ENCODE results near the gene CCNYL1. TPM values are rescaled to one million over a fixed set of nuclear protein-coding genes. Genes with fewer than 3 reads are reported as not detected.

CCNYL1 gene
- polyA plus RNA-seq, 1 donor from 2014 or later, result 14.7 TPM

DNA sequence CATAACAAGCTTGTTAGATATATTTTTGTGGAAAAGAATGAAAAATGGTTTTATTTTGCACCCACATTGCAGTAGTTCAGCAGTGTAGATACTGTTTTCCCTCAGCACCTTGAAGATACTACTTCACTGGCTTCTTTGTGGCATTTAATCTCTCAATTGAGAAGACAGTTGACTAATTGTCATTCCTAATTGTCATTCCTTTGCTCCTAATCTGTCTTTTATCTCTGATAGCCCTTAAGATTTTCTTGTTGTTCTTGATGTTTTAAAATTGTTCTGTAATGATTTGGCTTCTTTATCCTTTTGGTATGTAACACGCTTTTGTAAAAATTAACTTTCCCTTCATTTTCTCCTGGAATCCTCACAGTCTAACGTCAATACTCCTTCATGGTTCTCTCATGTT, 38.0 kb upstream of the CCNYL1 start:
- Histone ChIP-seq H2AFZ (ENCODE audit: low read depth, low read length) (no peak overlapping the region), H4K20me1 (ENCODE audit: insufficient read depth) (no peaks in the 10 kb centered on the region), H3F3A (ENCODE audit: insufficient read depth, low read length, poor library complexity, severe bottlenecking) (no peaks in the 10 kb centered on the region), H3K4me2 (ENCODE audit: low read length) (no peak overlapping the region), H3K9ac (ENCODE audit: low read length) (no peak overlapping the region), H3K79me2 (replicated peaks; ENCODE audit: insufficient read depth, low read length) (no peaks in the 10 kb centered on the region), H3K27ac (ENCODE audit: low read length) (no peak overlapping the region), H3K36me3 (ENCODE audit: insufficient read depth, low read length) (no peaks in the 10 kb centered on the region), H3K9me3 (ENCODE audit: low read length) (no peaks in the 10 kb centered on the region), H3K9me2 (ENCODE audit: insufficient read depth, low read length) (no peaks in the 10 kb centered on the region), H3K27me3 (ENCODE audit: insufficient read depth, low read depth, low read length) (no peaks in the 10 kb centered on the region), H3K4me3 (ENCODE audit: low read length) (no peak overlapping the region)
- no peak for TF ChIP-seq SMC3 (conservative IDR thresholded peaks at IDR 0.05; ENCODE audit: poor library complexity)
- no peak for TF ChIP-seq RAD21 (conservative IDR thresholded peaks at IDR 0.05)
- TF ChIP-seq EP300 (conservative IDR thresholded peaks at IDR 0.05; ENCODE audit: poor library complexity, severe bottlenecking), result no peak
- TF ChIP-seq POLR2AphosphoS5 (IDR thresholded peaks at IDR 0.05), result no peak
- TF ChIP-seq, protein P1, sequence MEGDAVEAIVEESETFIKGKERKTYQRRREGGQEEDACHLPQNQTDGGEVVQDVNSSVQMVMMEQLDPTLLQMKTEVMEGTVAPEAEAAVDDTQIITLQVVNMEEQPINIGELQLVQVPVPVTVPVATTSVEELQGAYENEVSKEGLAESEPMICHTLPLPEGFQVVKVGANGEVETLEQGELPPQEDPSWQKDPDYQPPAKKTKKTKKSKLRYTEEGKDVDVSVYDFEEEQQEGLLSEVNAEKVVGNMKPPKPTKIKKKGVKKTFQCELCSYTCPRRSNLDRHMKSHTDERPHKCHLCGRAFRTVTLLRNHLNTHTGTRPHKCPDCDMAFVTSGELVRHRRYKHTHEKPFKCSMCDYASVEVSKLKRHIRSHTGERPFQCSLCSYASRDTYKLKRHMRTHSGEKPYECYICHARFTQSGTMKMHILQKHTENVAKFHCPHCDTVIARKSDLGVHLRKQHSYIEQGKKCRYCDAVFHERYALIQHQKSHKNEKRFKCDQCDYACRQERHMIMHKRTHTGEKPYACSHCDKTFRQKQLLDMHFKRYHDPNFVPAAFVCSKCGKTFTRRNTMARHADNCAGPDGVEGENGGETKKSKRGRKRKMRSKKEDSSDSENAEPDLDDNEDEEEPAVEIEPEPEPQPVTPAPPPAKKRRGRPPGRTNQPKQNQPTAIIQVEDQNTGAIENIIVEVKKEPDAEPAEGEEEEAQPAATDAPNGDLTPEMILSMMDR (IDR thresholded peaks at IDR 0.05; ENCODE audit: poor library complexity, severe bottlenecking), result no peak
- no peak for TF ChIP-seq TAF1 (IDR thresholded peaks at IDR 0.05; ENCODE audit: low read depth)
- TF ChIP-seq, protein P2, sequence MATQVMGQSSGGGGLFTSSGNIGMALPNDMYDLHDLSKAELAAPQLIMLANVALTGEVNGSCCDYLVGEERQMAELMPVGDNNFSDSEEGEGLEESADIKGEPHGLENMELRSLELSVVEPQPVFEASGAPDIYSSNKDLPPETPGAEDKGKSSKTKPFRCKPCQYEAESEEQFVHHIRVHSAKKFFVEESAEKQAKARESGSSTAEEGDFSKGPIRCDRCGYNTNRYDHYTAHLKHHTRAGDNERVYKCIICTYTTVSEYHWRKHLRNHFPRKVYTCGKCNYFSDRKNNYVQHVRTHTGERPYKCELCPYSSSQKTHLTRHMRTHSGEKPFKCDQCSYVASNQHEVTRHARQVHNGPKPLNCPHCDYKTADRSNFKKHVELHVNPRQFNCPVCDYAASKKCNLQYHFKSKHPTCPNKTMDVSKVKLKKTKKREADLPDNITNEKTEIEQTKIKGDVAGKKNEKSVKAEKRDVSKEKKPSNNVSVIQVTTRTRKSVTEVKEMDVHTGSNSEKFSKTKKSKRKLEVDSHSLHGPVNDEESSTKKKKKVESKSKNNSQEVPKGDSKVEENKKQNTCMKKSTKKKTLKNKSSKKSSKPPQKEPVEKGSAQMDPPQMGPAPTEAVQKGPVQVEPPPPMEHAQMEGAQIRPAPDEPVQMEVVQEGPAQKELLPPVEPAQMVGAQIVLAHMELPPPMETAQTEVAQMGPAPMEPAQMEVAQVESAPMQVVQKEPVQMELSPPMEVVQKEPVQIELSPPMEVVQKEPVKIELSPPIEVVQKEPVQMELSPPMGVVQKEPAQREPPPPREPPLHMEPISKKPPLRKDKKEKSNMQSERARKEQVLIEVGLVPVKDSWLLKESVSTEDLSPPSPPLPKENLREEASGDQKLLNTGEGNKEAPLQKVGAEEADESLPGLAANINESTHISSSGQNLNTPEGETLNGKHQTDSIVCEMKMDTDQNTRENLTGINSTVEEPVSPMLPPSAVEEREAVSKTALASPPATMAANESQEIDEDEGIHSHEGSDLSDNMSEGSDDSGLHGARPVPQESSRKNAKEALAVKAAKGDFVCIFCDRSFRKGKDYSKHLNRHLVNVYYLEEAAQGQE (IDR thresholded peaks at IDR 0.05; ENCODE audit: borderline replicate concordance), result no peak
- TF ChIP-seq MXI1 (conservative IDR thresholded peaks at IDR 0.05; ENCODE audit: poor library complexity, severe bottlenecking), result no peak
- no peak for TF ChIP-seq EZH2 (IDR thresholded peaks at IDR 0.05; ENCODE audit: borderline replicate concordance, insufficient read depth, low read length, poor library complexity, severe bottlenecking)

DNA sequence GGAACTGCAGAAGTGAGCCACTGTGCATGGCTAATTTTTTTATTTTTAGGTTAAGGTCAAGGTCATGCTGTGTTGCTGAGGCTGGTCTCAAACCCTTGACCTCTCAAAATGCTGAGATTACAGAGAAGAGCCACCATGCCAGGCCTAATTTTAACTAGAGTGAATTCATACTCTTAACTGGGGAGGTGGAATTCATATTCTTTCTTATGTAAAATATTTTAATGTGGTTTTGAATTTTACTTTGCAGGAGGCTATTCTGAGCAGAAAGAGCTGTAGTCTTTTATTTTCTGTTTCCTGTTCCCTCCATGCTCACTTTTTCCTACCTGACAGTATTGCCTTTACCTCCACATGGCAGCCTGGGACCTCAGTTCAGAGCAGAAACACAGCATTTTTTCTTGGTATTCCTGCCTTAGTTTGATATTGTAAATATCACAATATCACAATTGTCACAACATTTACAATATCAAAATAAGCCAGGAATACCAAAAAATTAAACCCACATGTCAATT, 37.1 kb upstream of the CCNYL1 start:
- Histone ChIP-seq H3K27me3 (ENCODE audit: insufficient read depth, low read depth, low read length) (no peaks in the 10 kb centered on the region), H2AFZ (ENCODE audit: low read depth, low read length) (no peak overlapping the region), H3K79me2 (replicated peaks; ENCODE audit: insufficient read depth, low read length) (no peaks in the 10 kb centered on the region), H3K27ac (ENCODE audit: low read length) (no peak overlapping the region), H3K4me2 (ENCODE audit: low read length) (no peak overlapping the region), H3K9ac (ENCODE audit: low read length) (no peak overlapping the region), H3K36me3 (ENCODE audit: insufficient read depth, low read length) (no peaks in the 10 kb centered on the region), H4K20me1 (ENCODE audit: insufficient read depth) (no peaks in the 10 kb centered on the region), H3K9me2 (ENCODE audit: insufficient read depth, low read length) (no peaks in the 10 kb centered on the region), H3K9me3 (ENCODE audit: low read length) (no peaks in the 10 kb centered on the region), H3K4me3 (ENCODE audit: low read length) (no peak overlapping the region), H3F3A (ENCODE audit: insufficient read depth, low read length, poor library complexity, severe bottlenecking) (no peaks in the 10 kb centered on the region)
- TF ChIP-seq, protein P1 (IDR thresholded peaks at IDR 0.05; ENCODE audit: poor library complexity, severe bottlenecking), result no peak
- TF ChIP-seq RAD21 (conservative IDR thresholded peaks at IDR 0.05), result no peak
- no peak for TF ChIP-seq TAF1 (IDR thresholded peaks at IDR 0.05; ENCODE audit: low read depth)
- no peak for TF ChIP-seq MXI1 (conservative IDR thresholded peaks at IDR 0.05; ENCODE audit: poor library complexity, severe bottlenecking)
- no peak for TF ChIP-seq SMC3 (conservative IDR thresholded peaks at IDR 0.05; ENCODE audit: poor library complexity)
- no peak for TF ChIP-seq POLR2AphosphoS5 (IDR thresholded peaks at IDR 0.05)
- no peak for TF ChIP-seq EZH2 (IDR thresholded peaks at IDR 0.05; ENCODE audit: borderline replicate concordance, insufficient read depth, low read length, poor library complexity, severe bottlenecking)
- TF ChIP-seq, protein P2 (IDR thresholded peaks at IDR 0.05; ENCODE audit: borderline replicate concordance), result no peak
- no peak for TF ChIP-seq EP300 (conservative IDR thresholded peaks at IDR 0.05; ENCODE audit: poor library complexity, severe bottlenecking)

All from neural cell (in vitro differentiated cells).